Measurements from ENCODE around the gene PTPRJ. TPM values are rescaled to one million over a fixed set of nuclear protein-coding genes. Genes with fewer than 3 reads are reported as not detected.
"Not testable (repeated sequence)": the region's sequence is repeated elsewhere in the genome, so short reads cannot be mapped to it uniquely, and the experiment has no call there.

Gene PTPRJ
- total RNA-seq, 2 donors from 2014 or later: 26.5 to 37.4 TPM

GRCh38 chr11:48019217-48019584 is 38.8 kb downstream of the PTPRJ start:
- Mint-ChIP-seq H3K9me3 (no peaks in the 10 kb centered on the region), H3K4me3 (no peak overlapping the region), H3K27me3 (ENCODE audit: insufficient read depth) (no peaks in the 10 kb centered on the region), H3K4me1 (peaks cover 46% of the 10 kb centered on the region), H3K27ac (peak overlapping the region; percentile 84), H3K36me3 (ENCODE audit: low read depth) (no peaks in the 10 kb centered on the region)
- TF ChIP-seq CTCF (conservative IDR thresholded peaks at IDR 0.05): no peak
- no peaks in the 10 kb centered on the region for H3K27me3 ChIP-seq (ENCODE audit: control insufficient read depth, insufficient read depth, low read length, poor library complexity, severe bottlenecking)
- WGBS, 2 experiments (ENCODE audit: insufficient coverage in 1 of 2, insufficient read length in 1 of 2): 60 to 65% methylated on average over 5 of the region's 6 CpGs
- no peaks in the 10 kb centered on the region for H3K36me3 ChIP-seq (ENCODE audit: control insufficient read depth, insufficient read depth, low read length)
- no peak overlapping the region for H3K4me3 ChIP-seq (ENCODE audit: low read length)
- no peaks in the 10 kb centered on the region for H3K9me3 ChIP-seq (ENCODE audit: control insufficient read depth, low read length)
- H3K27ac ChIP-seq (ENCODE audit: low read depth, low read length): peak overlapping the region; percentile 80
- peaks cover 15% of the 10 kb centered on the region for H3K4me1 ChIP-seq (ENCODE audit: control insufficient read depth, insufficient read depth, low read length)
- peak; percentile 74 for DNase-seq
- H3K9ac ChIP-seq (ENCODE audit: extremely low read depth, low read length, poor library complexity, severe bottlenecking): peak overlapping the region; percentile 8

DNA sequence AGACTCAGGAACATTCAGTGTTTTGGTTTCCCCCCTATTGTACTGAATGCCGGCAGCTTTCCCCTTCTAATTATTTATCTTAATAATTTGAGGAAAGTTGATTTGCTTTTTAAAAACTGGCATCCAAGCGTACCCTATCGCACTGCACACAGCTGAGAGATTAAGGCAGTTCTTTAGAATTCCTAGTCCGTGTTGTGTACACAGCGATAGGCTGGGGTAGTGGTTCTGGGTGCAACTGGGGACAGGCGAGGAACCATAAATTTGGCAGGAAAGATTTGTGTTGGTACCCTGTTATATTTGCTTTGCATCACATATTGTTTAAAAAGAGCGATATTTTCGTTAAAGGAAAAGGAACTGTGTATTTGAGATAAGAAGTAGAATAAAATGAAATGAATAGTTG is 39.2 kb downstream of the PTPRJ start:
- Histone ChIP-seq H3K9ac (ENCODE audit: extremely low read depth, low read length, poor library complexity, severe bottlenecking) (no peak overlapping the region), H3K27ac (ENCODE audit: low read depth, low read length) (no peak overlapping the region), H3K27me3 (ENCODE audit: control insufficient read depth, insufficient read depth, low read length, poor library complexity, severe bottlenecking) (no peaks in the 10 kb centered on the region), H3K36me3 (ENCODE audit: control insufficient read depth, insufficient read depth, low read length) (no peaks in the 10 kb centered on the region), H3K9me3 (ENCODE audit: control insufficient read depth, low read length) (no peaks in the 10 kb centered on the region), H3K4me1 (ENCODE audit: control insufficient read depth, insufficient read depth, low read length) (peaks cover 15% of the 10 kb centered on the region), H3K4me3 (ENCODE audit: low read length) (no peak overlapping the region)
- Mint-ChIP-seq H3K4me3 (no peak overlapping the region), H3K9me3 (no peaks in the 10 kb centered on the region), H3K27me3 (ENCODE audit: insufficient read depth) (no peaks in the 10 kb centered on the region), H3K27ac (no peak overlapping the region), H3K36me3 (ENCODE audit: low read depth) (peaks cover 2% of the 10 kb centered on the region), H3K4me1 (peaks cover 50% of the 10 kb centered on the region)
- WGBS, 2 experiments (ENCODE audit: insufficient coverage in 1 of 2, insufficient read length in 1 of 2): 97 to 100% methylated on average over 4 to 8 of the region's 8 CpGs
- TF ChIP-seq CTCF (conservative IDR thresholded peaks at IDR 0.05): no peak
- DNase-seq: no peak

DNA sequence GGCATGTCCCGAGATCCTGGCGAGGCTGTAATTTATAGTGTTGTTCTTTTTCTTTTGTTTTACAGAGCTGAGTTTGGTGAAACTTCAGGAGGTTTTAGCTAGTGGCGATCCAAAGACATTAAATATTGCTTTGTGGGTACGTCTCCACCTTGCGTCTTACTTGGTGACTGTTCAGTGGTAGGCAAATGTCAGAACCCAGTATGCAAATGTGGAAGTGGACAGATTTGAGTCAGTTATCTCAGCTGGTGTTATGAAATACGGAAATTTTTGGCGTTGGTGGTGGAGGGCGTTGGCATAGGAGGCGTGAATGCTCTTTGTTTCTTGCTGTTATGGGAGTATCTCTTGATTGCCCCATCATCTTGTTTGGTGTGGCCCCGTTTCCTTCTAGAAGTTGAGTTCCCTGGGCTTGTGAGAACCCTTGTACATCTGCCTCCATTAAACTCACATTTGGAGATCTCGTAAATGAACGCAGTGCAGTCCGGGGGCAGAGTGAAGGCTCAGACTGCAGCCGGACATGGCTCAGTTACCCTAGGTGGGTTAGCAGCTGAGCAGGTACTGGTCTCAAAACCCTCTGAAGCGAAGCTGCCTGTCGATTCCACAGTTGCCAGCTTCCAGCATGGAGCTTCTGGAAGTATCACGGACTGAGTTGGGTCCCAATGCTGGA is 39.9 kb downstream of the PTPRJ start:
- Histone ChIP-seq H3K36me3 (ENCODE audit: control insufficient read depth, insufficient read depth, low read length) (no peaks in the 10 kb centered on the region), H3K4me3 (ENCODE audit: low read length) (no peak overlapping the region), H3K9ac (ENCODE audit: extremely low read depth, low read length, poor library complexity, severe bottlenecking) (no peak overlapping the region), H3K27me3 (ENCODE audit: control insufficient read depth, insufficient read depth, low read length, poor library complexity, severe bottlenecking) (no peaks in the 10 kb centered on the region), H3K4me1 (ENCODE audit: control insufficient read depth, insufficient read depth, low read length) (peaks cover 15% of the 10 kb centered on the region), H3K9me3 (ENCODE audit: control insufficient read depth, low read length) (no peaks in the 10 kb centered on the region), H3K27ac (ENCODE audit: low read depth, low read length) (no peak overlapping the region)
- peaks cover 57% of the 10 kb centered on the region for H3K4me1 Mint-ChIP-seq
- no peaks in the 10 kb centered on the region for H3K9me3 Mint-ChIP-seq
- DNase-seq: no peak
- H3K36me3 Mint-ChIP-seq (ENCODE audit: low read depth): peaks cover 2% of the 10 kb centered on the region
- H3K27me3 Mint-ChIP-seq (ENCODE audit: insufficient read depth): no peaks in the 10 kb centered on the region
- TF ChIP-seq CTCF (conservative IDR thresholded peaks at IDR 0.05): no peak
- H3K4me3 Mint-ChIP-seq: no peak overlapping the region
- WGBS, 2 experiments (ENCODE audit: insufficient coverage in 1 of 2, insufficient read length in 1 of 2): 95 to 96% methylated on average over 16 to 17 of the region's 17 CpGs
- no peak overlapping the region for H3K27ac Mint-ChIP-seq

DNA sequence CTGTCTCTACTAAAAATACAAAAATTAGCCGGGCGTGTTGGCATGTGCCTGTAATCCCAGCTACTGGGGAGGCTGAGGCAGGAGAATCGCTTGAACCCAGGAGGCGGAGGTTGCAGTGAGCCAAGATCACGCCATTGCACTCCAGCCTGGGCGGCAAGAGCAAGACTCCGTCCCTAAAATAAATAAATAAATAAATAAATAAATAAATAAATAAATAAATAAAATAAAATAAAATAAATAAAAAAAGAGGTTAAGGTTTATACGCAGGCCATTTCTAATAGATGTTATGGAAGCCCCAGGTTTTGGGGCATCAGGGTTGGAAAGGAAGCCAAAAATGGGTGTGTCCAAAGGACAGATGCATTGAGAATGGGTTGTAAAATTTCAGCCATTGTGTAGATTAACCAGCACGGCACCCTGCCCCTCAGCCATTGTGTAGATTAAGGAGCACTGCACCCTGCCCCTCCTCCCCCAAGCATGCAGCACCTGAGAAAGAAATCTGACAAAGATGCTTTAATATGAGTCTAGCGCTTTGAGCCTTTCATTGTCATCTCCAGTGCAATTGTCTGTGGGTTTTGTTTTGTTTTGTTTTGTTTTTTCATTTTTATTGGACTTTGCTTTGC is 41.0 kb downstream of the PTPRJ start:
- DNase-seq; H3K27me3 ChIP-seq (ENCODE audit: control insufficient read depth, insufficient read depth, low read length, poor library complexity, severe bottlenecking); H3K4me3 ChIP-seq (ENCODE audit: low read length); H3K9me3 ChIP-seq (ENCODE audit: control insufficient read depth, low read length); H3K27ac Mint-ChIP-seq; H3K9ac ChIP-seq (ENCODE audit: extremely low read depth, low read length, poor library complexity, severe bottlenecking); H3K9me3 Mint-ChIP-seq; H3K27ac ChIP-seq (ENCODE audit: low read depth, low read length); H3K4me3 Mint-ChIP-seq; H3K27me3 Mint-ChIP-seq (ENCODE audit: insufficient read depth); H3K36me3 Mint-ChIP-seq (ENCODE audit: low read depth); H3K36me3 ChIP-seq (ENCODE audit: control insufficient read depth, insufficient read depth, low read length): not testable (repeated sequence)
- peaks cover 60% of the 10 kb centered on the region for H3K4me1 Mint-ChIP-seq
- H3K4me1 ChIP-seq (ENCODE audit: control insufficient read depth, insufficient read depth, low read length): peaks cover 15% of the 10 kb centered on the region
- WGBS, 2 experiments (ENCODE audit: insufficient coverage in 1 of 2, insufficient read length in 1 of 2): 95 to 100% methylated on average over 6 to 7 of the region's 10 CpGs

Data from endodermal cell (in vitro differentiated cells).